Measurements from ENCODE around the gene IL1RAPL2. TPM values are rescaled to one million over a fixed set of nuclear protein-coding genes. Genes with fewer than 3 reads are reported as not detected.

Gene IL1RAPL2
- total RNA-seq, 1 experiment from 2014 or later: not detected

DNA sequence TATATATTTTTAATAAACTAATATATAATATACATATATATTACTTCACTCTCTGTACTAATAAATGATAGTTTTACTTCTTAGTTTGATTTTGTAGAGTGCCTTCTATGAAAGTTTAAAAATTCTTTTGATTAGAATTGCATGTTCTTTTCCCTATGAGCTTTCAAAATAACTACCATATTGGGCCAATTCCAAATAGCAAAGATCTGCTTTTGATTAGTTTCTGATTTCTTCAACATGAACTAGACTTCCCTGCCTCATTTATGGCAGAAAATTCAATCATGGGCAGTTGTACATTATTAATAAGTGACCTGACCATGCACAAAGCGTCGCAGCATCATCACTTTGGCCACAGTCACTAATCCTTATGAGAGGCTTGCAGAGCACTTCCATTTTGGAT lies 703.4 kb downstream of the IL1RAPL2 start:
- Histone ChIP-seq H3K4me1 (ENCODE audit: control insufficient read depth, insufficient read depth, low read length) (no peaks in the 10 kb centered on the region), H3K27me3 (ENCODE audit: control insufficient read depth, insufficient read depth, low read length) (no peaks in the 10 kb centered on the region), H3K36me3 (ENCODE audit: control insufficient read depth, insufficient read depth, low read length) (no peaks in the 10 kb centered on the region), H3K27ac (ENCODE audit: low read length) (no peak overlapping the region), H3K9me3 (ENCODE audit: control insufficient read depth, insufficient read depth, low read depth, low read length) (no peaks in the 10 kb centered on the region), H3K4me3 (ENCODE audit: low read depth in 2 of 2, low read length in 2 of 2) (no peak overlapping the region)
- ATAC-seq: no peak
- no peak for DNase-seq (ENCODE audit: low read depth, low spot score)
- CTCF ChIA-PET: interaction anchor here (0.6 to 0.7 kb wide), 2 partner anchors 25 to 426 kb away, joined by 3 read pairs; no protein-coding TSS in a partner anchor
- TF ChIP-seq, protein P1, sequence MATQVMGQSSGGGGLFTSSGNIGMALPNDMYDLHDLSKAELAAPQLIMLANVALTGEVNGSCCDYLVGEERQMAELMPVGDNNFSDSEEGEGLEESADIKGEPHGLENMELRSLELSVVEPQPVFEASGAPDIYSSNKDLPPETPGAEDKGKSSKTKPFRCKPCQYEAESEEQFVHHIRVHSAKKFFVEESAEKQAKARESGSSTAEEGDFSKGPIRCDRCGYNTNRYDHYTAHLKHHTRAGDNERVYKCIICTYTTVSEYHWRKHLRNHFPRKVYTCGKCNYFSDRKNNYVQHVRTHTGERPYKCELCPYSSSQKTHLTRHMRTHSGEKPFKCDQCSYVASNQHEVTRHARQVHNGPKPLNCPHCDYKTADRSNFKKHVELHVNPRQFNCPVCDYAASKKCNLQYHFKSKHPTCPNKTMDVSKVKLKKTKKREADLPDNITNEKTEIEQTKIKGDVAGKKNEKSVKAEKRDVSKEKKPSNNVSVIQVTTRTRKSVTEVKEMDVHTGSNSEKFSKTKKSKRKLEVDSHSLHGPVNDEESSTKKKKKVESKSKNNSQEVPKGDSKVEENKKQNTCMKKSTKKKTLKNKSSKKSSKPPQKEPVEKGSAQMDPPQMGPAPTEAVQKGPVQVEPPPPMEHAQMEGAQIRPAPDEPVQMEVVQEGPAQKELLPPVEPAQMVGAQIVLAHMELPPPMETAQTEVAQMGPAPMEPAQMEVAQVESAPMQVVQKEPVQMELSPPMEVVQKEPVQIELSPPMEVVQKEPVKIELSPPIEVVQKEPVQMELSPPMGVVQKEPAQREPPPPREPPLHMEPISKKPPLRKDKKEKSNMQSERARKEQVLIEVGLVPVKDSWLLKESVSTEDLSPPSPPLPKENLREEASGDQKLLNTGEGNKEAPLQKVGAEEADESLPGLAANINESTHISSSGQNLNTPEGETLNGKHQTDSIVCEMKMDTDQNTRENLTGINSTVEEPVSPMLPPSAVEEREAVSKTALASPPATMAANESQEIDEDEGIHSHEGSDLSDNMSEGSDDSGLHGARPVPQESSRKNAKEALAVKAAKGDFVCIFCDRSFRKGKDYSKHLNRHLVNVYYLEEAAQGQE (IDR thresholded peaks at IDR 0.05; ENCODE audit: insufficient read depth in 1 of 2, low read depth in 2 of 2, low read length in 1 of 2): no peak
- TF ChIP-seq, protein P2, sequence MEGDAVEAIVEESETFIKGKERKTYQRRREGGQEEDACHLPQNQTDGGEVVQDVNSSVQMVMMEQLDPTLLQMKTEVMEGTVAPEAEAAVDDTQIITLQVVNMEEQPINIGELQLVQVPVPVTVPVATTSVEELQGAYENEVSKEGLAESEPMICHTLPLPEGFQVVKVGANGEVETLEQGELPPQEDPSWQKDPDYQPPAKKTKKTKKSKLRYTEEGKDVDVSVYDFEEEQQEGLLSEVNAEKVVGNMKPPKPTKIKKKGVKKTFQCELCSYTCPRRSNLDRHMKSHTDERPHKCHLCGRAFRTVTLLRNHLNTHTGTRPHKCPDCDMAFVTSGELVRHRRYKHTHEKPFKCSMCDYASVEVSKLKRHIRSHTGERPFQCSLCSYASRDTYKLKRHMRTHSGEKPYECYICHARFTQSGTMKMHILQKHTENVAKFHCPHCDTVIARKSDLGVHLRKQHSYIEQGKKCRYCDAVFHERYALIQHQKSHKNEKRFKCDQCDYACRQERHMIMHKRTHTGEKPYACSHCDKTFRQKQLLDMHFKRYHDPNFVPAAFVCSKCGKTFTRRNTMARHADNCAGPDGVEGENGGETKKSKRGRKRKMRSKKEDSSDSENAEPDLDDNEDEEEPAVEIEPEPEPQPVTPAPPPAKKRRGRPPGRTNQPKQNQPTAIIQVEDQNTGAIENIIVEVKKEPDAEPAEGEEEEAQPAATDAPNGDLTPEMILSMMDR (IDR thresholded peaks at IDR 0.05): no peak
- no peak for TF ChIP-seq SIN3A (IDR thresholded peaks at IDR 0.05; ENCODE audit: borderline replicate concordance, insufficient read depth, low read depth, low read length)
- no peak for TF ChIP-seq TCF7L2 (IDR thresholded peaks at IDR 0.05; ENCODE audit: low read depth, low read length)
- TF ChIP-seq POLR2AphosphoS5 (IDR thresholded peaks at IDR 0.05; ENCODE audit: low read depth, low read length): no peak
- in situ Hi-C loops (cut with HindIII; ENCODE audit: low pct_unique_long_range_greater_than_20kb, low sequenced_read_pairs) (no loop called here), intact Hi-C loops (cut with micrococcal nuclease; ENCODE audit: unreplicated experiment) (no loop called here)
- no TSS peak for BruUV-seq (replicated peaks)
- POLR2A ChIA-PET: no interaction called here

DNA sequence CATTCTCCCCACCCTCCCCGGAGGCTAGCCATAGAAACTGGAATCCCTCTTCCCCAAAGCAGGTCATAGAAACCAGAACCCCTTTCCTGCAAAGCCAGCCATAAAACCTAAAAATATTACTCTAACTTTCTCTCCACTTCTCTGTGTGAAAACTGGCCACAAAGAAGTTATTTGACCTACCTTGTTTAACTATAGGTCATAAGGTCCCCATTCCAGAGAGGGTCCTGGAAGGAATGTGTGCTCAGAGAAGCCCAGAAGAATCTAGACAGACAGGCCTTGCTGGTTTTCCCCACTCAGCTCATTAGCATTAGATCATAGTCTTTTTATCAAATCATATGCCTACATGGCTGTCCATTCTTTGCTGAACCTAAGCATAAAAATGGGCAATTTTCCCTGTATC lies 707.3 kb downstream of the IL1RAPL2 start:
- BruUV-seq (replicated peaks): no TSS peak
- H3K27me3 ChIP-seq (ENCODE audit: control insufficient read depth, insufficient read depth, low read length): no peaks in the 10 kb centered on the region
- no peak overlapping the region for H3K4me3 ChIP-seq (ENCODE audit: low read depth in 2 of 2, low read length in 2 of 2)
- ChIA-PET CTCF (no interaction called here), POLR2A (no interaction called here)
- TF ChIP-seq, protein P2 (IDR thresholded peaks at IDR 0.05): no peak
- TF ChIP-seq, protein P1 (IDR thresholded peaks at IDR 0.05; ENCODE audit: insufficient read depth in 1 of 2, low read depth in 2 of 2, low read length in 1 of 2): no peak
- TF ChIP-seq SIN3A (IDR thresholded peaks at IDR 0.05; ENCODE audit: borderline replicate concordance, insufficient read depth, low read depth, low read length) (no peak), POLR2AphosphoS5 (IDR thresholded peaks at IDR 0.05; ENCODE audit: low read depth, low read length) (no peak), TCF7L2 (IDR thresholded peaks at IDR 0.05; ENCODE audit: low read depth, low read length) (no peak)
- no peaks in the 10 kb centered on the region for H3K36me3 ChIP-seq (ENCODE audit: control insufficient read depth, insufficient read depth, low read length)
- in situ Hi-C loops (cut with HindIII; ENCODE audit: low pct_unique_long_range_greater_than_20kb, low sequenced_read_pairs) (no loop called here), intact Hi-C loops (cut with micrococcal nuclease; ENCODE audit: unreplicated experiment) (no loop called here)
- no peaks in the 10 kb centered on the region for H3K4me1 ChIP-seq (ENCODE audit: control insufficient read depth, insufficient read depth, low read length)
- no peak for ATAC-seq
- DNase-seq (ENCODE audit: low read depth, low spot score): no peak
- no peak overlapping the region for H3K27ac ChIP-seq (ENCODE audit: low read length)
- no peaks in the 10 kb centered on the region for H3K9me3 ChIP-seq (ENCODE audit: control insufficient read depth, insufficient read depth, low read depth, low read length)
